OCI-LY1 (cell line): ENCODE measurements around the gene RNPC3.

Experiments
- CTCF ChIP-seq: fragments of 200-600 bp; sonication (generic), shearing (Covaris generic); IDR thresholded peaks from 2 replicates; pipeline ENCODE4 v1.5.1; 2017; ENCODE audit warnings: mild to moderate bottlenecking, antibody characterized with exemption, low read length, moderate library complexity, mixed read lengths
- EZH2 ChIP-seq: fragments of 200-600 bp; sonication (generic), shearing (Covaris generic); IDR thresholded peaks from 2 replicates; pipeline ENCODE4 v1.8.0; 2017; ENCODE audit warnings: borderline replicate concordance, mixed run types, mild to moderate bottlenecking, antibody characterized with exemption, low read length, moderate library complexity, mixed read lengths

- TF ChIP-seq EZH2 (no peak), CTCF (no peak)
Observed at GRCh38 chr1:103582464-103582863, 57.0 kb downstream of the RNPC3 start.
